LNCaP clone FGC (cell line): ENCODE results near the gene SUB1.
A peak's percentile ranks its signal among the peaks of the same experiment; 100 is the strongest.

Source experiments
- DNase-seq: peaks from one replicate; pipeline ENCODE4 v3.0.0-alpha.2; 2011; ENCODE audit warnings: low read depth
- H3K4me3 ChIP-seq: 2 replicates; pipeline ENCODE4 v1.5.1; 2011; ENCODE audit warnings: mild to moderate bottlenecking, low read depth, low read length, control low read depth
- CTCF ChIP-seq: IDR thresholded peaks from 2 replicates; pipeline ENCODE4 v1.5.1; 2012; ENCODE audit warnings: mild to moderate bottlenecking; ENCODE audit not compliant: control insufficient read depth, insufficient read depth; ENCODE audit errors: extremely low read depth

SUB1 gene

GRCh38 chr5:32583582-32584232 is 1.6 kb upstream of the SUB1 start:
- no peak for DNase-seq
- no peak for TF ChIP-seq CTCF
- no peak overlapping the region for H3K4me3 ChIP-seq

- H3K4me3 ChIP-seq = no peak overlapping the region
- DNase-seq = no peak
Observed at GRCh38 chr5:32584646-32585045, 711 bp upstream of the SUB1 start.

GRCh38 chr5:32585122-32585445 is 273 bp upstream of the SUB1 start:
- DNase-seq = no peak
- H3K4me3 ChIP-seq = peak overlapping the region; percentile 76
- no peak for TF ChIP-seq CTCF

More at GRCh38 chr5:32584646-32585045, 711 bp upstream of the SUB1 start:
- no peak for TF ChIP-seq CTCF

DNA sequence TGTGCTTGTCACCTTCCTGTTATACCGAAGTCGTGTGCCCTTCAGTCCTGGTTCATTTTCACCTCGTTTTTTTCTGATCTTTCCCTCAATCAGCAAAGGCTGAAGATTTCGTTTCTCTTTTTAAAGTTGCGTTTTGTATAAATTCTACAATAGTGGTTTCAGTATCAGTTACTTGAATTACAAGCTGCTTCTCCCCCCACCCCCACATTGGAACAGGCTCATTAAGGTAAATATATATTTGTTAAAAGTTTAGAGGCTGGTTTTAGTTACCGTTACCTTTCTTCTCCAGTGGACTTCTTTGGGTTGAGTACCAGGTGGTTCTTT is 881 bp downstream of the SUB1 start:
- H3K4me3 ChIP-seq = peak overlapping the region; percentile 76
- no peak for TF ChIP-seq CTCF
- no peak for DNase-seq

DNA sequence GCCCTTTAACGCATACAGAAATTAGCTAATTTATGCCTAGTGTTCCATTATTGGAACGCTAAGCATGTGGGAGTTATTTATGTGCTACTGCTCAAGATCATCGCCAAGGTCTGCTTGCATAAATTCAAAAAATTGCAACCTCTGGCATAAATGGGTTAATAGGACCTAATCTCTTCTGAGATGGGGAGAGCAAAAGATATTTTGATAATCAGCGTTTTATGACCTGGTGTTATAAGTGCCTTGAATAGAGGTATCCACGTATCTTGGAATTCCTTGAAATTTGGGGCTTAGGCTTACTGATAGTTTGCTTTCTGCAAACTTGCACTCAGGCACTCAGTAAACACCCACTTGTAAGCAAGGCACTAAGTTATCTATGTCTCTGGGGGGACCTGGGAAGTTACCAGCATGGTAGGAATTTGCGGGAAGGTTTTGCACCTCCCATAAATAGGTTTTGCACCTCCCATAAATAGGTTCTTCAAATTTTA is 1.8 kb downstream of the SUB1 start:
- no peak for TF ChIP-seq CTCF
- peak overlapping the region; percentile 76 for H3K4me3 ChIP-seq
- no peak for DNase-seq

DNA sequence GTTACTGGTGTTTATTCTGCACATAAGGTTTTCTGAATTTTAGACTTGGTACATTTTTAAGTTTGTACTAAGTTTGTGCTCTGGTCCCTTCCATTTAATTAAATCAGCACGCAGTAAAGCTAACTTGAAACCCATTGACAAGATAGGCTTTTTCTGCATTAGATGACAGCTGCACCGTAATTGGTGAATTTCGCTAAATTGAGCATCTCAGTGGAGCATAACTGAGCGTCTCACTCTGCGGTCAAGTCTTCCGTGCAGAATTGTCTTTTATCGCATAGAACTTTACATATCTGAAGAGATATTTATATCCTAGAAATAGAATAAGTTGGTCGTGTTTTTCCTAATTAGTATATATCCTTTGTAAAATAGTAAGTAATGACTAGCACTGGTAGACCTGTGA is 4.1 kb downstream of the SUB1 start:
- no peak for TF ChIP-seq CTCF
- DNase-seq = no peak
- no peak overlapping the region for H3K4me3 ChIP-seq
